ENCODE measurements around the gene LAMTOR4.

Gene LAMTOR4

GRCh38 chr7:100148559-100149328 lies at the start of gene LAMTOR4:
Gene LAMTOR4, plus strand, starts transcription at chr7:100148918. Its CDS starts 55 bp downstream, at chr7:100148973.
- DNase-seq (ENCODE audit: low read depth in 2 of 2), result peak; percentile 98

- no peak for DNase-seq (ENCODE audit: low read depth in 2 of 2)
These were observed 49.3 kb upstream of the LAMTOR4 start for GRCh38 chr7:100099452-100099851.

GRCh38 chr7:100100420-100101015 lies 48.2 kb upstream of the LAMTOR4 start:
- peak; percentile 72 to 81 for DNase-seq (ENCODE audit: low read depth in 2 of 2)

- peak; percentile 97 to 98 for DNase-seq (ENCODE audit: low read depth in 2 of 2)
These were observed 47.5 kb upstream of the LAMTOR4 start, which contains the start of the genes AP4M1 and MCM7 for GRCh38 chr7:100101016-100101862. Gene AP4M1, plus strand, starts transcription at chr7:100101643. Its CDS starts 72 bp downstream, at chr7:100101715. Gene MCM7, minus strand, starts transcription at chr7:100101397. Its CDS starts 103 bp downstream, at chr7:100101294.

GRCh38 chr7:100102950-100103840 lies 45.5 kb upstream of the LAMTOR4 start:
- DNase-seq (ENCODE audit: low read depth in 2 of 2), result no peak

- no peak for DNase-seq (ENCODE audit: low read depth in 2 of 2)
These were observed 43.2 kb upstream of the LAMTOR4 start for GRCh38 chr7:100105534-100105933.

GRCh38 chr7:100106633-100107032 lies 42.1 kb upstream of the LAMTOR4 start:
- no peak for DNase-seq (ENCODE audit: low read depth in 2 of 2)

- DNase-seq (ENCODE audit: low read depth in 2 of 2), result no peak
These were observed 41.5 kb upstream of the LAMTOR4 start for GRCh38 chr7:100107125-100107737.

GRCh38 chr7:100107890-100108289 lies 40.8 kb upstream of the LAMTOR4 start:
- no peak for DNase-seq (ENCODE audit: low read depth in 2 of 2)

GRCh38 chr7:100109521-100110163 lies 39.1 kb upstream of the LAMTOR4 start:
- no peak for DNase-seq (ENCODE audit: low read depth in 2 of 2)

GRCh38 chr7:100111156-100111555 lies 37.6 kb upstream of the LAMTOR4 start:
- no peak for DNase-seq (ENCODE audit: low read depth in 2 of 2)

- no peak for DNase-seq (ENCODE audit: low read depth in 2 of 2)
These were observed 36.8 kb upstream of the LAMTOR4 start for GRCh38 chr7:100111914-100112313.

GRCh38 chr7:100115026-100115425 lies 33.7 kb upstream of the LAMTOR4 start:
- no peak for DNase-seq (ENCODE audit: low read depth in 2 of 2)

- no peak for DNase-seq (ENCODE audit: low read depth in 2 of 2)
These were observed 30.2 kb upstream of the LAMTOR4 start for GRCh38 chr7:100118388-100119071.

- peak; percentile 89 to 90 for DNase-seq (ENCODE audit: low read depth in 2 of 2)
These were observed 29.4 kb upstream of the LAMTOR4 start, which contains the start of the genes CNPY4 and TAF6 for GRCh38 chr7:100119072-100119969. Gene CNPY4, plus strand, starts transcription at chr7:100119634. Its CDS starts 111 bp downstream, at chr7:100119745. Gene TAF6, minus strand, starts transcription at chr7:100119358. Its CDS starts 5,149 bp downstream, at chr7:100114209.

- peak; percentile 54 to 57 for DNase-seq (ENCODE audit: low read depth in 2 of 2)
These were observed 28.6 kb upstream of the LAMTOR4 start for GRCh38 chr7:100119970-100120732.

- DNase-seq (ENCODE audit: low read depth in 2 of 2), result no peak
These were observed 28.0 kb upstream of the LAMTOR4 start for GRCh38 chr7:100120733-100121036.

- no peak for DNase-seq (ENCODE audit: low read depth in 2 of 2)
These were observed 26.7 kb upstream of the LAMTOR4 start for GRCh38 chr7:100122067-100122466.
